HG02981 (cell line): Measurements from ENCODE around the gene WDR48.
A peak's percentile ranks its signal among the peaks of the same experiment; 100 is the strongest.
"Not testable (repeated sequence)": the region's sequence is repeated elsewhere in the genome, so short reads cannot be mapped to it uniquely, and the experiment has no call there.

Experiments
- ATAC-seq: cut with Tn5 transposase; IDR thresholded peaks from one replicate; pipeline ENCODE4 v1.9.1; 2021; ENCODE audit warnings: mild to moderate bottlenecking, moderate library complexity; ENCODE audit not compliant: unreplicated experiment

The WDR48 gene

GRCh38 chr3:39051649-39052561 lies at the start of gene WDR48, which contains the start of gene SCN11A:
Gene WDR48, plus strand, starts transcription at chr3:39052016. Its CDS starts 10 bp downstream, at chr3:39052026.
Gene SCN11A, minus strand, starts transcription at chr3:39051944. Its CDS starts 101,582 bp downstream, at chr3:38950362.
- ATAC-seq = peak; percentile 96

GRCh38 chr3:39005295-39005694 lies 46.5 kb upstream of the WDR48 start:
- ATAC-seq = no peak

- no peak for ATAC-seq
Observed at GRCh38 chr3:39011191-39011736, 40.6 kb upstream of the WDR48 start.

GRCh38 chr3:39013289-39013688 lies 38.5 kb upstream of the WDR48 start:
- no peak for ATAC-seq

- ATAC-seq = no peak
Observed at GRCh38 chr3:39013921-39014509, 37.8 kb upstream of the WDR48 start.

- no peak for ATAC-seq
Observed at GRCh38 chr3:39015418-39015817, 36.4 kb upstream of the WDR48 start.

GRCh38 chr3:39019299-39019698 lies 32.5 kb upstream of the WDR48 start:
- ATAC-seq = no peak

- peak; percentile 84 for ATAC-seq
Observed at GRCh38 chr3:39021029-39021428, 30.8 kb upstream of the WDR48 start.

GRCh38 chr3:39021465-39022285 lies 30.1 kb upstream of the WDR48 start:
- no peak for ATAC-seq

GRCh38 chr3:39022286-39022630 lies 29.6 kb upstream of the WDR48 start:
- ATAC-seq = no peak

GRCh38 chr3:39024497-39024896 lies 27.3 kb upstream of the WDR48 start:
- no peak for ATAC-seq

GRCh38 chr3:39025222-39025970 lies 26.4 kb upstream of the WDR48 start:
- no peak for ATAC-seq

- no peak for ATAC-seq
Observed at GRCh38 chr3:39028546-39028945, 23.3 kb upstream of the WDR48 start.

- no peak for ATAC-seq
Observed at GRCh38 chr3:39029556-39029955, 22.3 kb upstream of the WDR48 start.

- no peak for ATAC-seq
Observed at GRCh38 chr3:39038165-39038564, 13.7 kb upstream of the WDR48 start.

- peak; percentile 32 for ATAC-seq
Observed at GRCh38 chr3:39050029-39050428, 1.8 kb upstream of the WDR48 start.

- ATAC-seq = no peak
Observed at GRCh38 chr3:39052583-39052982, 767 bp downstream of the WDR48 start.

GRCh38 chr3:39053696-39054095 lies 1.9 kb downstream of the WDR48 start:
- no peak for ATAC-seq

GRCh38 chr3:39056151-39056550 lies 4.3 kb downstream of the WDR48 start:
- no peak for ATAC-seq

- ATAC-seq = not testable (repeated sequence)
Observed at GRCh38 chr3:39061228-39061627, 9.4 kb downstream of the WDR48 start.
